DOHH2 (cell line): Measurements from ENCODE around the gene PRDX6.

Experiments used
- H3F3A ChIP-seq: fragments of 200-600 bp; sonication (generic), shearing (Covaris generic); 2 replicates; pipeline ENCODE4 v1.6.0; 2016; ENCODE audit warnings: antibody characterized with exemption, mild to moderate bottlenecking; ENCODE audit not compliant: control insufficient read depth, insufficient read depth
- H3K27ac ChIP-seq: fragments of 200-600 bp; sonication (generic); 2 replicates; pipeline ENCODE4 v1.5.1; 2014; ENCODE audit warnings: low read depth, mild to moderate bottlenecking, low read length, moderate library complexity
- H3K27me3 ChIP-seq: fragments of 200-600 bp; sonication (generic); 2 replicates; pipeline ENCODE4 v1.6.1; 2014; ENCODE audit warnings: mild to moderate bottlenecking, low read length, mixed read lengths; ENCODE audit not compliant: control insufficient read depth
- H3K36me3 ChIP-seq: fragments of 200-600 bp; sonication (generic); 2 replicates; pipeline ENCODE4 v1.6.1; 2014; ENCODE audit warnings: mild to moderate bottlenecking, low read length, moderate library complexity, mixed read lengths; ENCODE audit not compliant: control insufficient read depth
- H3K4me1 ChIP-seq: fragments of 200-600 bp; sonication (generic); 2 replicates; pipeline ENCODE4 v1.6.1; 2014; ENCODE audit warnings: mild to moderate bottlenecking, low read length, mixed read lengths; ENCODE audit not compliant: control insufficient read depth
- H3K4me2 ChIP-seq: fragments of 200-600 bp; sonication (generic); 2 replicates; pipeline ENCODE4 v1.6.0; 2014; ENCODE audit warnings: mild to moderate bottlenecking, low read length, moderate library complexity
- H3K4me3 ChIP-seq: fragments of 200-600 bp; sonication (generic); 2 replicates; pipeline ENCODE4 v1.5.1; 2014; ENCODE audit warnings: mild to moderate bottlenecking, low read length, mixed read lengths
- H3K79me2 ChIP-seq: fragments of 200-600 bp; sonication (generic); 2 replicates; pipeline ENCODE4 v1.6.1; 2014; ENCODE audit warnings: mild to moderate bottlenecking, low read length, mixed read lengths; ENCODE audit not compliant: control insufficient read depth
- H3K9me2 ChIP-seq: fragments of 200-600 bp; sonication (generic); replicated peaks from 2 replicates; pipeline ENCODE4 v1.6.1; 2014; ENCODE audit warnings: mild to moderate bottlenecking, low read length, mixed read lengths; ENCODE audit not compliant: control insufficient read depth
- H3K9me3 ChIP-seq: fragments of 200-600 bp; sonication (generic); 2 replicates; pipeline ENCODE4 v1.6.1; 2014; ENCODE audit warnings: antibody characterized with exemption, low read length, mixed read lengths; ENCODE audit not compliant: control insufficient read depth, insufficient read depth
- H4K20me1 ChIP-seq: fragments of 200-600 bp; sonication (generic); 2 replicates; pipeline ENCODE4 v1.6.0; 2014; ENCODE audit warnings: low read depth, mild to moderate bottlenecking, antibody characterized with exemption, low read length, moderate library complexity; ENCODE audit not compliant: control insufficient read depth, insufficient read depth
- EZH2phosphoT487 ChIP-seq: fragments of 200-600 bp; sonication (generic); IDR thresholded peaks from 2 replicates; pipeline ENCODE4 v1.6.1; 2017; ENCODE audit warnings: borderline replicate concordance, mild to moderate bottlenecking, antibody characterized with exemption, low read length, moderate library complexity, mixed read lengths
- TF ChIP-seq, protein P1 (sequence below): fragments of 200-600 bp; sonication (generic); IDR thresholded peaks from one replicate; pipeline ENCODE4 v1.5.1; 2014; ENCODE audit warnings: antibody characterized with exemption, mild to moderate bottlenecking, low read depth, low read length; ENCODE audit not compliant: poor library complexity, severe bottlenecking

PRDX6 gene

DNA sequence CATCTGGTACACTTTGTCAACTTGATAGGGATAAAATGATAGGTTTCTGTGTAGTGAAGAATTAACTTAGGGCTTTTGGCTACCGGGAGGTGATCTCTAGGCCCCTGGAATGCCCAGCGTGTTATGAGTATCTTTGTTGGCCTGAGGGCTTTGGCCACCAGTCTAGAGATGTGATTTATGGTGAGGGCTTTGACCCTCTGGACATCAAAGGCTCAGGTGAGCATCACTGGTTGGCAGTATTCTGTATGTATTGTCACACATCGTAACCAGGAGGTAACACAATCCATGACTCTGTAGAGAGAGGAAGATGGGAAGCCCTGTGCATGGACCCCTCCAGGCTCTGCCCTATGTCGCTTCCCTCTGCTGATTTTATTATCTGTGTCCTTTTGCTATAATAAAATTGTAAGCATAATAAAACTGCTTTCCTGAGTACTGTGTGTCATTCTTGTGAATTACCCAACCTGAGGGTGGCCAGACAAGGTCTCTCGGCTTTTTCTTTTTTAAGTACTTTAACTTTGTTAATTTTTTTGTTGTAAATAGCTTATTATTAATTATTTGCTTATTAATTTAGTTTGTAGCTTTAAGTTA lies 40.2 kb upstream of the PRDX6 start:
- Histone ChIP-seq H3K27me3 (no peaks in the 10 kb centered on the region), H3K79me2 (no peaks in the 10 kb centered on the region), H3K4me1 (no peaks in the 10 kb centered on the region), H3K27ac (no peak overlapping the region), H3K36me3 (peaks cover 2% of the 10 kb centered on the region; the same call in 1 of the 2 replicates), H3K9me2 (no peaks in the 10 kb centered on the region), H4K20me1 (no peaks in the 10 kb centered on the region), H3F3A (no peaks in the 10 kb centered on the region), H3K4me2 (no peak overlapping the region), H3K4me3 (no peak overlapping the region), H3K9me3 (no peaks in the 10 kb centered on the region)
- TF ChIP-seq, protein P1, sequence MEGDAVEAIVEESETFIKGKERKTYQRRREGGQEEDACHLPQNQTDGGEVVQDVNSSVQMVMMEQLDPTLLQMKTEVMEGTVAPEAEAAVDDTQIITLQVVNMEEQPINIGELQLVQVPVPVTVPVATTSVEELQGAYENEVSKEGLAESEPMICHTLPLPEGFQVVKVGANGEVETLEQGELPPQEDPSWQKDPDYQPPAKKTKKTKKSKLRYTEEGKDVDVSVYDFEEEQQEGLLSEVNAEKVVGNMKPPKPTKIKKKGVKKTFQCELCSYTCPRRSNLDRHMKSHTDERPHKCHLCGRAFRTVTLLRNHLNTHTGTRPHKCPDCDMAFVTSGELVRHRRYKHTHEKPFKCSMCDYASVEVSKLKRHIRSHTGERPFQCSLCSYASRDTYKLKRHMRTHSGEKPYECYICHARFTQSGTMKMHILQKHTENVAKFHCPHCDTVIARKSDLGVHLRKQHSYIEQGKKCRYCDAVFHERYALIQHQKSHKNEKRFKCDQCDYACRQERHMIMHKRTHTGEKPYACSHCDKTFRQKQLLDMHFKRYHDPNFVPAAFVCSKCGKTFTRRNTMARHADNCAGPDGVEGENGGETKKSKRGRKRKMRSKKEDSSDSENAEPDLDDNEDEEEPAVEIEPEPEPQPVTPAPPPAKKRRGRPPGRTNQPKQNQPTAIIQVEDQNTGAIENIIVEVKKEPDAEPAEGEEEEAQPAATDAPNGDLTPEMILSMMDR = no peak
- TF ChIP-seq EZH2phosphoT487 = no peak

DNA sequence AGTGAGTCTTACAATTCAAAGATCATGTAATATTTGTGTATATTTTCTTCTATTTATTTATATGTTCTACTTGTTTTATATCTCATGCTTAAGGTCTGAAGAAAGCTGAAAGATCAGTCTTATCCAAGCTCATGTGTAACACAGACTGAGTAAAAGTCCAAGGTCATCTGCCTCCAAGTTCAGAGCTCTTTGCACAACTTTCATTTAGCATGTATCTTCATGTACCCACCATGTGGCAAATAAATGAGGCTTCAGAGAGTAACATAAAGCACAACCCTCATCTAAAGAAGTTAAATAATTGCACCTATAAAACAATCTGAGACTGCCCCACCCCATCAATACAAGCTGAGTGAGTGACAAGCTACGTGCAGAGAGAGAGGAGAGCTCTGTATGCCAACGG lies 38.5 kb upstream of the PRDX6 start:
- Histone ChIP-seq H3K4me1 (no peaks in the 10 kb centered on the region), H3K36me3 (no peaks in the 10 kb centered on the region), H3F3A (no peaks in the 10 kb centered on the region), H3K27ac (no peak overlapping the region), H4K20me1 (no peaks in the 10 kb centered on the region), H3K9me3 (no peaks in the 10 kb centered on the region), H3K4me3 (no peak overlapping the region), H3K9me2 (no peaks in the 10 kb centered on the region), H3K4me2 (no peak overlapping the region), H3K27me3 (no peaks in the 10 kb centered on the region), H3K79me2 (no peaks in the 10 kb centered on the region)
- no peak for TF ChIP-seq EZH2phosphoT487
- TF ChIP-seq, protein P1 = no peak

- H3K36me3 ChIP-seq = no peaks in the 10 kb centered on the region
- no peak overlapping the region for H3K27ac ChIP-seq
- H3K4me1 ChIP-seq = peaks cover 11% of the 10 kb centered on the region
- H3K79me2 ChIP-seq = no peaks in the 10 kb centered on the region
- TF ChIP-seq, protein P1 = no peak
- TF ChIP-seq EZH2phosphoT487 = no peak
- no peaks in the 10 kb centered on the region for H3K27me3 ChIP-seq
- no peak overlapping the region for H3K4me3 ChIP-seq
- H4K20me1 ChIP-seq = no peaks in the 10 kb centered on the region
- no peak overlapping the region for H3K4me2 ChIP-seq
- no peaks in the 10 kb centered on the region for H3K9me2 ChIP-seq
- 0 out of 2 replicates have a peak, but pooled peaks cover 3% of the 10 kb centered on the region for H3F3A ChIP-seq
- no peaks in the 10 kb centered on the region for H3K9me3 ChIP-seq
These were observed 36.7 kb upstream of the PRDX6 start for GRCh38 chr1:173440430-173440829.
